NCI-H226 (cell line): ENCODE data around the gene HECTD4.
"Not testable (repeated sequence)": the region's sequence is repeated elsewhere in the genome, so short reads cannot be mapped to it uniquely, and the experiment has no call there.

Source experiments
- DNase-seq: peaks from one replicate; pipeline ENCODE4 v3.0.0-alpha.2; 2015

The HECTD4 gene

DNA sequence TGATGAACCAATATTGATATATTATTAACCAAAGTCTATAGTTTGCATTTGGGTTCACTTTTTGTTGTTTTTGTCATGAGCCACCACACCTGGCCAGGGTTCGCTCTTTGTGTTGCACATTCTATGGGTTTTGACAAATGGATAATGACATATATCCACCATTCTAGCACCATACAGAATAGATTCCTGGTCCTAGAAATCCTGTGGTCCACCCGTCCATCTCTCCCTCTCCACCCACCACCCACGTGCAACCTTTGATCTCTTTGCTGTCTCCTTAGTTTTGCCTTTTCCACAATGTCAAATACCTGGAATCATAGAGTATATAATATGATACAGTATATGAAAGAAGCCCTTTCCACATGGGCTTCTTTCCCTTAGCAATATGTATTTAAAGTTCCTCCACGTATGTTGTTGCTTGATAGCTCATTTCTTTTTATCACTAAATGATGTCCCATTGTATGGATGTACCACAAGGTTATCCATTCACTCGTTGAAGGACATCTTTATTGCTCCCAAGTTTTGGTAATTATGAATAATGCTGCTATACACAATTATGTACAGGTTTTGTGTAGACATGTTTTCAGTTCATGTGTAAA lies 19.8 kb upstream of the HECTD4 start:
- no peak for DNase-seq

DNA sequence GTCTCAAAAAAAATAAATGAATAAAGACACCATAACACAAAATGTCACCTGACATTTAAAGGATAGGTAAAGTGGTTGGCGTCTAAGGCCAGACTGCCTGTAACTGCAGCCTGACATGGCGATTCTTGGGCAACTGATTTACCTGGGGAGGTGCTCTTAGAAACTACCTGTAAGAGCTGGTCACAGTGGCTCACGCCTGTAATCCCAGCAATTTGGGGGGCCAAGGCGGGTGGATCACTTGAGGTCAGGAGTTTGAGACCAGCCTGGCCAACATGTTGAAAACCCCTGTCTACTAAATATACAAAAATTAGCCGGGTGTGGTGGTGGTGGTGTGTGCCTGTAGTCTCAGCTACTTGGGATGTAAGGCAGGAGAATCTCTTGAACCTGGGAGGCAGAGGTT lies 18.8 kb upstream of the HECTD4 start:
- DNase-seq, result no peak

DNA sequence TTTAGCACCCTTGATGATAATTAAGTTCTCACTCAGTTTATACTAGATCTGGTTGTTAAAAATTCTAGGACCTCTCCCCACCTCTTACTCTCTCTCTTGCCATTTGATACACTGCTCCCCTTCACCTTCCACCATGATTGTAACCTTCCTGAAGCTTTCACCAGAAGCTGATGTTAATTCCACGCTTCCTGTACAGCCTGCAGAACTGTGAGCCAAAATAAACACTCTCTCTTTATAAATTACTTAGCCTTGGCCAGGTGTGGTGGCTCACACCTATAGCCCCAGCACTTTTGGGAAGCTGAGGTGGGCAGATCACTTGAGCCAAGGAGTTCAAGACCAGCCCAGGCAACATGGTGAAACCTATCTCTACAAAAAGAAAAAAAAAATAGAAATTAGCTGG lies 11.1 kb upstream of the HECTD4 start:
- no peak for DNase-seq

DNA sequence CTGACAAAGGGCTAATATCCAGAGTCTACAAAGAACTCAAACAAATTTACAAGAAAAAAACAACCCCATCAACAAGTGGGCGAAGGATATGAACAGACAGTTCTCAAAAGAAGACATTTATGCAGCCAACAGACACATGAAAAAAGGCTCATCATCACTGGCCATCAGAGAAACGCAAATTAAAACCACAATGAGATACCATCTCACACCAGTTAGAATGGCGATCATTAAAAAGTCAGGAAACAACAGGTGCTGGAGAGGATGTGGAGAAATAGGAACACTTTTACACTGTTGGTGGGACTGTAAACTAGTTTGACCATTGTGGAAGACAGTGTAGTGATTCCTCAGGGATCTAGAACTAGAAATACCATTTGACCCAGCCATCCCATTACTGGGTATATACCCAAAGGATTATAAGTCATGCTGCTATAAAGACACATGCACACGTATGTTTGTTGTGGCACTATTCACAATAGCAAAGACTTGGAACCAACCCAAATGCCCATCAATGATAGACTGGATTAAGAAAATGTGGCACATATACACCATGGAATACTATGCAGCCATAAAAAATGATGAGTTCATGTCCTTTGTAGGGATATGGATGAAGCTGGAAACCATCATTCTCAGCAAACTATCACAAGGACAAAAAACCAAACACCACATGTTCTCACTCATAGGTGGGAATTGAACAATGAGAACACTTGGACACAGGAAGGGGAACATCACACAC lies 7.9 kb upstream of the HECTD4 start:
- not testable (repeated sequence) for DNase-seq

DNA sequence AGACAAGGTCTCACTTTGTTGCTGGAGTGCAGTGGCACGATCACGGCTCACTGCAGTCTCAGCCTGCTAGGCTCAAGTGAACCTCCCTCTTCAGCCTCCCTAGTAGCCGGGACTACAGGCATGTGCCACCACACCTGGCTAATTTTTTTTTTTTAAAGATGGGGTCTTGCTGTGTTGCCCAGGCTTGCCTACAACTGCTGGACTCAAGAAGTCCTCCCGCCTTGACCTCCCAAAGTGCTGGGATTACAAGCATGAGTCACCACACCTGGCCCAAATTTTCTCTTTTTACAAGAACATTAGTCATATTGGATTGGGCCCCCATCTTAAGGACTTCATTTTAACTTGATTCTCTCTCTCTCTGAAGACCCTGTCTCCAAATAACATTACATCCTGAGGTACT lies 7.0 kb upstream of the HECTD4 start:
- no peak for DNase-seq

DNA sequence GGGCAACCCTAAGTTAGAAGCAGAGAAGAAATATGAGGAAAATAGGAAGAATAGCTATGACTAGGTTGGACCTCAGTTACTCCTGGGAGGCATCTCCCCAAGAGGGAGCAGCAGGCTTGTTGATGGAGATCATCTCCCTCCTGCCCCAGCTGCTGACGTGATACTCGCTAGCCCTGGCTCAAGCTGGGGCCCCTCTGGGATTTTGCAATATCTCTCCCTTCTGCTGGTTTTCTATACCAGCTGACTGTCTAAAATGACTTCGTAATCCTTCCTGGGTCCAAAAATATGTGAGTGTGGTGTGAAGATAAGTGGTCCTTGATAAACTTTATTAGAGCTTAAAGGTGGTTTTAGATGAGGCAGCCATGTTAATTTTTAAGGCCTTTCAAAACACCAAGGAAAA lies 4.5 kb upstream of the HECTD4 start:
- DNase-seq, result peak; percentile 12

DNA sequence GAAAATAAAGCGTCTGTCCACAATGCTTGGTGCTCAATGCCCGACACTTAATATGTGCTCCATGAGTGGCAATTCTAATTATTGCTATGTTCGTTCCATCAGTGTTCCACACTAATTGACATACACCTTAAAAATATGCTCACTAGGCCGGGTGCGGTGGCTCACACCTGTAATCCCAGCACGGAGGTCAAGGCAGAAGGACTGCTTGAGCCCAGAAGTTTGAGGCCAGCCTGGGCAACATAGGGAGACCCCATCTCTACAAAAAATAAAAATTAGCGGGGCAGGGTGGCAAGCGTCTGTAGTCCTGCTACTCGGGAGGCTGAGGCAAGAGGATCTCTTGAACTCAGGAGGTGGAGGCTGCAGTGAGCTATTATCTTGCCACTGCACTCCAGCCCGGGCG lies 635 bp upstream of the HECTD4 start:
- no peak for DNase-seq

DNA sequence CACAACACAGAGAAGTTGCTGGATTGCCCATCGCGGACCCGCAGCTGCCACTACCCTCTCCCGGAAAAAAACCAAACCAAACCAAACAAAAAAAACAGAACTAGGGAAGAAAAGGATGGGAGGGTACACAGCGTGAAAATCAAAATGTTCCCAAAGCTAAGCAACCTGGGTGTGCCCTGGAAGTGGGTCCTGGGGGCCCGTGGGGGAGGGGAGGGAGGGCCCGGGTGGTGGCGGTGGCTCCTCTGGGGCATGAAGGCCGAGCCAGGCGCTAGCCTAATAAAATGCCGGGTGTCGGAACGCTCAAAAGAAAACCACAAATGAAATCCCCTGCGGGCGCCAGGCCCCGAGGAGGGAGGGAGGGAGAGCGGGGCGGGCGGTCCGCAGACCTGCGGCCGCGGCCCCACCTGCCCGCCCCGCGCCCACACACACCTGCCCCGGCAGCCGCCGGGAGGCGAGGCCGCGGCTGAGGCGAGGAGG lies 787 bp downstream of the HECTD4 start:
- DNase-seq, result no peak

DNA sequence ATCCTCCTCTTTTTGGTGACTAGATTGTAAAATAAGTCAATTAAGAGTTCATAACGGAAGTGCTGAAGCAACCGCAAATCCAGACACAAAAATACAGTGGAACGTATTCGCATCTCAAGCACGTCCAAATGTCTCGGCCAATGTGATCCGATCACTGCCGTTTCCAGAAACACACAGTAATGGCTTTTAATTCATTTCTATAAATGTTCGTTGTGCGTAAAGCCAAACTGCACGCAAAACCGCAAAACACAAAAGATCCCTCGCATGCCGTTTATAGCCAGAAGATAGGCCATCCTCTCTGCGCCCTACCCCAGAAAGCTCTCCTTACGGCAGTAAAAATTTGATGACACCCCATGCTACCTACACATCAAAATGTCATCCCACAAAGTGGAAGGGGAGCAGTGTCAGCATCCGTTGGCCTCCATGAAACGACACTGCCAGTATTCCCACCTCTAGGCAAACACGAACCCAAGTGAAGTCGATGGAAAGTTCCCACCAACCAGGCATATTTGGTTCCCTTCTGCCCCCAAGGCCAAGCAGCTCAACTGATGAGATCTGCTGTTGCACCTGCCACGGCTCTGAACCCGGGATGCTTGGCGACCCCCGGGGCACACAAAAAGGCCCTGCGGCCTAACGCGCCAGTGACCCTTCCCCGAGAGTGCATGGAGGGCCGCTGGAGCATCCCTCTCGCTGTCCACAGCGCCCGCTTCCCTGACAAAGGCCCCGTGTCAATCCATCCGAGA lies 1.4 kb downstream of the HECTD4 start:
- DNase-seq, result no peak

DNA sequence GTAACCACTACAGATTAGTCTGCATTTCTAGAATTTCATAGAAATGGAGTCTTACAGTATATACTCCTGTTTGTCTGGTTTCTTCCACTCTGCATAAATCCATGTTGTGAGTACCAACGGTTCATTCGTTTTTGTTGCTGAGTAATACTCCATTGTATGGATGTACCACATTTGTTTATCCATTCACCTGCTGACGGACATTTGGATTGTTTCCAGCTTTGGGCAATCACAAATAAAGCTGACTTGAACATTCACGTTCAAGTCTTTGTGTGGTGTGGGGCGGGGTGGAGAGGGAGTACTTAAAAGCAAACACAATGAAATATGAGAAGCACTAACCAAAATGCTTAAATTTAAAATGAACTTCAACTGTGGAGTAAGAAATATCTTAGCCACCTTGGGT lies 7.1 kb downstream of the HECTD4 start:
- DNase-seq, result no peak

DNA sequence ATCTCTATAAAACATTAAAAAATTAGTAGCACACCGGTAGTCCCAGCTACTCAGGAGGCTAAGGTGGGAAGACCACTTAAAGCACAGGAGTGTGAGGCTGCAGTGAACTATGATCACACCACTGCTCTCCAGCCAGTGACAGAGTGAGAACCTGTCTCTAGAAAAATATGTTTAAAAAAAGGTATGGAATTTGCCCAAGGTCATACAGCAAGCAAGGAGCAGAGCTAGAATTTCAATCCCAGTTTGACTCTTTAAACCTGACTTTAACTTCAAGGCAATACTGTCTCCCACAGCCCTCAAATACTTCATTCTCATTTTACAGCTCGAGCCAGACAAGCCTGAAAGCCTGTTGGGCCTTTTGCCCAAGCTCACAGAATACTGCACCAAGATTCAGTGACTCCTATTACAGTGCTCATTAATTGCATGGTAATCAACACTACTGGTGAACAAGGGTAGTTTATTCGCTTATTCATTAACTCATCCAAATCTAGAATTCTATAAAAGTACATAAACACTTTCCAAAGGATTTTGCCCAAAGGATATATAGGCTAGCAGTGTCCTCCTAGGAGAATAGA lies 8.0 kb downstream of the HECTD4 start:
- no peak for DNase-seq

DNA sequence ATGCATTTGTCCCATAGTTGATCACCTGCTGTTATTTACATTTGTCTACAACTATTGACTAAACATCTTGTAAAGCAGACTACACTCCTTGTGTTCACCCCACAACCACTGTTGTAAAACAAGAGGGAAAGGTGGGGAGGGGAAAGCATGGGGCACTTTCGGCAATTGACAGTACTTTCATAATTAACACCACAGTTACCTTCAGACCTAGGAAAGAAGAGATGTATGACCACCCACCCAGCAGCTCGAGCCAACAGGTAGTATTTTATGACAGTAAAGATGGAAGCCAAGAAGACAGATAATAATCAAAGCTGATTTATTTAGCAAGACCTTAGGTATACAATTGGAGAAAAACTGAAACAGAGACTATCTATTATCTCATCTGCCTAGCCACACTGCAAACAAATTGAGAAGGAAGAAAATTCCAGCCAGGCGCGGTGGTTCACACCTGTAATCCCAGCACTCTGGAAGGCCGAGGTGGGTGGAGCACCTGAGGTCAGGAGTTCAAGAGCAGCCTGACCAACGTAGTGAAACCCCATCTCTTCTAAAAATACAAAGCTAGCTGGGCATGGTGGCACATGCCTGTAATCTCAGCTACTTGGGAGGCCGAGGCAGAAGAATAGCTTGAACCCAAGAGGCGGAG lies 11.2 kb downstream of the HECTD4 start:
- DNase-seq, result no peak

DNA sequence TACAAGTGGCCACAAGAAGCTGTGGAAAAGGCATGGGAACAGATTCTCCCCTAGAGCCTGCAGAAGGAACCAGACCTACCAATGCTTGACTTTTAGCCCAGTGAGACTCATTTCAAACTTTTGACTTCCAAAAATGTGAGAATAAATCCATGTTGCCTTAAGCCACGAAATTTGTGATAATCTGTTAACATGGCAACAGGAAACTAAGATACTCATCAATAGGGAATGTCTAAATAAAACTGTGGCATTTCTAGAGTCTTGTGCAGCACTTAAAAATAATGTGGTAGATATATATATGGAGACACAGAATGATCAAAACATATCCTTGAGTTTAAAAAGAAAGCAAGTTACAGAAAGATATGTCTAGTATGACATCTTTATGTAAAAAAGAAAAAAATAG lies 12.0 kb downstream of the HECTD4 start:
- no peak for DNase-seq

DNA sequence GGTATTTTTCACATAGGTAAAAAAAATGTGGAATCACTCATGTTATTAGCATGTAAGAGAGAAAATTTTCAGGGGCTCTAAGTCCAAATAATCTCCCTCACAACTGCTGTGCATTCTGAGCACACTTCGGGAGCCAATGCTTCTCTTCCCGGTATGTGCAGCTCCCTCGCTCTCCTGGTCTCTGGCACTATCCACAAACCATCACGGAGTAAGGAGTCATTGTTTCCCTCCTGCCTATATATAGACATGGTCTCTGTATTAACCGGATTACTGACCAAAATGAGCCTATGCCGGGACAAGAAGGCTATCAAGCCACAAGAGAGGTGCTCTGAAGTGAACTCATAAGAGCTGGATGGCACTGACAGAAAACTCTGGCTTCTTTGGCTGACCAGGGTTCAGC lies 13.4 kb downstream of the HECTD4 start:
- DNase-seq, result no peak

DNA sequence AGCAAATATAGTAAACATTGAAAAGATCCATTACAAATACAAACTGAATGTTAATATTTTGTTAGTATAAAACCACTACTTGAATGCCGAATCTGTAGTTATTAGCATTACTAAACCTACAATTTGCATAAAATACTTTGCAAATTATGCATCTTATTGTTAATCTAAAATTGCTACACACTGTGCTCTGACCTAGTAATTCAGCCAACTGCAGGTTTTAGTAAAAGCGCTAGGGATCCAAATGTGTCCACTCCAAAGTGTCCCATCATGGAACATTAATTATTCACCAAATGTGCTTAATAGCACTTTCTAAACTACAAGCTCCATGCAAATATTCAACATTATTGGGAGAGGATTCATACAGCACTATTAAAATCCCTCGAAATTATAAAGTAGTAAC lies 14.3 kb downstream of the HECTD4 start:
- no peak for DNase-seq

DNA sequence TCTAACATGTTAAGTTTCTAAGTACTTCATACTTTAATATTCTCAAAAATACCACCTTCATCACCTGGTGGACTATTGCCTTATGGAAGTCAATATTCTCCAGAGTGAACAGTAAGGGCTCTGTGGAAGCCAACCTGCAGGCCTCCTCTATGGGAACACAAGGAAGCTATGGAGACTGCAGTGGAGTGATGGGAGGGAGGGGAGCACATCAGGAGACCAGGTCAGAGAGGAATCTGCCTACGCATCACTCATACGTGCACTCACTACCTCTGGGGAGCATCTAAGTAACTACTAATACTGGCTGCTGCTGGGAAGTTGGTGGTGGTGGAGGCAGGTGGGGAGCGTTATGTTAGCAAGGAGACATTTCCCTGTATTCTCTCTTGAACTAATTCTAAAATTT lies 19.9 kb downstream of the HECTD4 start:
- no peak for DNase-seq

DNA sequence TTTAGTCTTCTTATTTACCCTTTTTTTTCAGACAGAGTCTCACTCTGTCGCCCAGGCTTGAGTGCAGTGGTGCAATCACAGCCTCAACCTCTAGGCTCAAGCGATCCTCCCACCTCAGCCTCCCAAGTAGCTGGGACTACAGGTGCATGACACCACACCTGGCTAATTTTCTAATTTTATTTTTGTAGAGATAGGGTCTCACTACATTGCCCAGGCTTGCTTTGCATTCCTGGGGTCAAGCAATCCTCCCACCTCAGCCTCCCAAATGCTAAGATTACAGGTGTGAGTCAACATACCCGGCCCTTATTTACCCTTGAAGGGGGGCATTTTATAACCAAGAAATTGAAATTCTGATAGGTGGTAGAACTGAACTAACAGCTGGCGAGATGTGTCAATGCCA lies 21.0 kb downstream of the HECTD4 start:
- no peak for DNase-seq

DNA sequence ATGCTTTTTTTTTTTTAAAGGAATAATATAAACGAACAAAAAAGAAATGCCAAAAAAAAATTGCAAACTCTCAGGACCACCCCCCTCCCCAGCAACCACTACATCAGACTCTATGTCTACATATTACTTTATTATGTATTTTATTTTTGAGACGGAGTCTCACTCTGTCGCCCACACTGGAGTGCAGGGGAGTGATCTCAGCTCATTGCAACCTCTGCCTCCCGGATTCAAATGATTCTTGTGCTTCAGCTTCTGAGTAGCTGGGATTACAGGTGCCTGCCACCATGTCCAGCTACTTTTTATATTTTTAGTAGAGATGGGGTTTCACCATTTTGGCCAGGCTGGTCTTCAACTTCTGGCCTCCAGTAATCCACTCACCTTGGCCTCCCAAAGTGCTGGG lies 22.9 kb downstream of the HECTD4 start:
- DNase-seq, result no peak

DNA sequence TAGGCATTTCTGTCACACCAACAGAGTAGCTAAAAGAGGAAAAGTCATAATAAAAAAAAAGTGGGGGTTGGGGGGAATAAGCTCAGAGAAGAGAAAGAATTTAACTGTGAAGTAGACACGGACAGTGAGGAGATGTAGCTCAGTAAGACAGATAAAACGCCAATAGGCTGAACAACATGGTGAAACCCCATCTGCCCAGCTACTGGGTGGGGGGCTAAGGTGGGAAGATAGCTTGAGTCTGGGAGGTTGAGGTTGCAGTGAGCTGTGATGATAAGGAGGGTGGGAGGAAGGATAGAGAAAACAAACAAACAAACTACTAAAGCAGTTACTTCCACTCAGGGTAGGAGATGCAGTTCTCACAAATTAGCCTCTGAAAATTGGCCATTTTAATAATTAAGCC lies 25.0 kb downstream of the HECTD4 start:
- no peak for DNase-seq

DNA sequence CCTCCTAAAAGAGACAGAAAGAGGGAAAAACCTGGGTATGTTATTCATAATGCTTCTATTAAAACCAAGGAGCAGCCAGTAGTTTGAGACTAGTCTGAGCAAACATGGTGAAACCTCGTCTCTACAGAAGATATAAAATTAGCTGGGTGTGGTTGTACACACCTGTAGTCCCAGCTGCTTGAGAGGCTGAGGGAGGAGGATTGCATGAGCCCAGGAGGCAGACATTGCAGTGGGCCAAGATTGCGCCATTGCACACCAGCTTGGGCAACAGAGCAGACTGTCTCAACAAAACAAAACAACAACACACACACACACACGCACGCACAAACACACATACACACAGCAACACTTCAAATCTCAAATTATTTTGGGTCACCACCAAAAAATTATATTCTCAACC lies 27.8 kb downstream of the HECTD4 start:
- no peak for DNase-seq

DNA sequence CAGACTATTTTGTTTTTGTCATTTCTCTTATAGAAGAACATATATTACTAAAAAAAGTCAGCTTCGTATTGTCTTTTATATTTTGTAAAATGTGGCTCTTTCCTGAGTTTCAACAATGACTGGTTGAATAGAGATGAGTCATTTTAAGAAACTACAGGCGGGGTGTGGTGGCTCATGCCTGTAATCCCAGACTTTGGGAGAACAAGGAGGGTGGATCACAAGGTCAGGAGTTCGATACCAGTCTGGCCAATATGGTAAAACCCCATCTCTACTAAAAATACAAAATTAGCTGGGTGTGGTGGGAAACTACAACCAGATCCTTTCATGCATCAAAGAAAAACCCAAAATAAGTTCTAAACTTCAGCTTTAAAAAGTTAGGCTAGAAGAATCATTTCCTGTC lies 28.8 kb downstream of the HECTD4 start:
- no peak for DNase-seq

DNA sequence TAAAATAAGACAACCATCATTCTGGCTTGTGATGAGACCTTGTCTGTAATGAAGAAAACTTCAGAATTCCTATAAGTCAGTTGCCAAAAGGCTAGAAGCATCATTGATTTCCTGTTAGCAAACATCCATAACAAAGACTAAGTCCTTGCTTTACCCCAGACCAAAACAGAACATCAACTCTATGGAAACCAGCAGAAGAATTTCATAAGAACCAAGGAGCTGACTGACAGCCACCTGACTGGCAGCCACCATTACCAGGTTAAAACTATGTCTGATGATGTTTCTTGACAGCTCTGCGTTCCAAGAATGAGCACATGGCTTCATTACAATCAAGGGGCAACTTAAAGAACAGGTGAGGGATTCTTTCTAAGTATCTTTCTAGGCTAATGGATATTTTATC lies 29.3 kb downstream of the HECTD4 start:
- no peak for DNase-seq
